ENCODE data around the gene IFNA17. TPM values are rescaled to one million over a fixed set of nuclear protein-coding genes. Genes with fewer than 3 reads are reported as not detected.
"Not testable (repeated sequence)": the region's sequence is repeated elsewhere in the genome, so short reads cannot be mapped to it uniquely, and the experiment has no call there.

The IFNA17 gene
- total RNA-seq, 2 donors from 2014 or later: not detected

GRCh38 chr9:21251190-21251589, 23.2 kb upstream of the IFNA17 start:
- no peak overlapping the region for H3K27ac ChIP-seq
- H3K4me3 ChIP-seq: no peak overlapping the region
- H3K36me3 ChIP-seq: no peaks in the 10 kb centered on the region
- H3K27me3 ChIP-seq (replicated peaks; ENCODE audit: insufficient read depth): no peaks in the 10 kb centered on the region
- no peaks in the 10 kb centered on the region for H3K9me3 ChIP-seq
- DNase-seq (ENCODE audit: low spot score): no peak
- intact Hi-C loops (cut with DNase I): no loop called here
- 41% methylated on average over 1 of the region's 1 CpG for WGBS
- no peak for TF ChIP-seq POLR2AphosphoS5 (IDR thresholded peaks at IDR 0.05)
- no peak for TF ChIP-seq POLR2A (IDR thresholded peaks at IDR 0.05)
- no peak for TF ChIP-seq CTCF (IDR thresholded peaks at IDR 0.05)
- no peaks in the 10 kb centered on the region for H3K4me1 ChIP-seq (replicated peaks)

GRCh38 chr9:21244836-21245235, 16.8 kb upstream of the IFNA17 start:
- Histone ChIP-seq H3K36me3 (no peaks in the 10 kb centered on the region), H3K27me3 (replicated peaks; ENCODE audit: insufficient read depth) (peaks cover 2% of the 10 kb centered on the region), H3K4me3 (no peak overlapping the region), H3K9me3 (no peaks in the 10 kb centered on the region), H3K4me1 (replicated peaks) (no peaks in the 10 kb centered on the region), H3K27ac (no peak overlapping the region)
- intact Hi-C loops (cut with DNase I): no loop called here
- no peak for DNase-seq (ENCODE audit: low spot score)
- WGBS: 66% methylated on average over 2 of the region's 2 CpGs
- TF ChIP-seq CTCF (IDR thresholded peaks at IDR 0.05) (no peak), POLR2AphosphoS5 (IDR thresholded peaks at IDR 0.05) (no peak), POLR2A (IDR thresholded peaks at IDR 0.05) (no peak)

- Histone ChIP-seq H3K9me3 (no peaks in the 10 kb centered on the region), H3K36me3 (no peaks in the 10 kb centered on the region), H3K27me3 (replicated peaks; ENCODE audit: insufficient read depth) (peaks cover 2% of the 10 kb centered on the region), H3K27ac (no peak within 1 kb of the TSS), H3K4me1 (replicated peaks) (no peaks in the 10 kb centered on the region), H3K4me3 (no peak within 1 kb of the TSS)
- intact Hi-C loops (cut with DNase I): loop anchor here (10.0 kb wide), 1 partner anchor 545 kb away; no protein-coding TSS in a partner anchor
- 80% methylated on average over 2 of the region's 2 CpGs for WGBS
- TF ChIP-seq CTCF (IDR thresholded peaks at IDR 0.05) (no peak), POLR2A (IDR thresholded peaks at IDR 0.05) (no peak), POLR2AphosphoS5 (IDR thresholded peaks at IDR 0.05) (no peak)
- no peak for DNase-seq (ENCODE audit: low spot score)
Observed at GRCh38 chr9:21239911-21240310, 11.9 kb upstream of the IFNA17 start, which contains the start of gene IFNA14. TSS of gene IFNA14 (minus strand) at chr9:21240005. CDS start at chr9:21239935, 70 bp downstream.

- intact Hi-C loops (cut with DNase I): loop anchor here (10.0 kb wide), 1 partner anchor 548 kb away; no protein-coding TSS in a partner anchor
Observed at GRCh38 chr9:21236360-21236714, 8.3 kb upstream of the IFNA17 start.

GRCh38 chr9:21235468-21236359, 7.7 kb upstream of the IFNA17 start:
- intact Hi-C loops (cut with DNase I): loop anchor here (10.0 kb wide), 1 partner anchor 549 kb away; no protein-coding TSS in a partner anchor
- H3K27ac ChIP-seq; H3K9me3 ChIP-seq; H3K4me1 ChIP-seq (replicated peaks); H3K4me3 ChIP-seq; H3K36me3 ChIP-seq; H3K27me3 ChIP-seq (replicated peaks; ENCODE audit: insufficient read depth): not testable (repeated sequence)
- peak in 3 of 4 experiments; percentile 31 to 44 (median 37) for TF ChIP-seq CTCF (IDR thresholded peaks at IDR 0.05)
- peak; percentile 30 for DNase-seq (ENCODE audit: low spot score)
- 37% methylated on average over 8 of the region's 8 CpGs for WGBS

More at GRCh38 chr9:21236360-21236714, 8.3 kb upstream of the IFNA17 start:
- H3K27me3 ChIP-seq (replicated peaks; ENCODE audit: insufficient read depth); H3K4me3 ChIP-seq; DNase-seq (ENCODE audit: low spot score); H3K27ac ChIP-seq; H3K4me1 ChIP-seq (replicated peaks); H3K36me3 ChIP-seq; H3K9me3 ChIP-seq: not testable (repeated sequence)
- 24% methylated on average over 1 of the region's 1 CpG for WGBS

Measured in prostate gland (tissue), 2 donors.